Breast epithelium (tissue), 3 donors: ENCODE data around the gene CDH26.

Experiments used
- POLR2A ChIP-seq: fragments of 450-650 bp; IDR thresholded peaks from one replicate; pipeline ENCODE4 v1.6.1; 2016; ENCODE audit warnings: antibody characterized with exemption, mild to moderate bottlenecking, moderate library complexity
- TF ChIP-seq, protein P1 (sequence below), 3 donors: fragments of 450-650 bp; IDR thresholded peaks; one replicate each; pipeline ENCODE4 v1.5.1; 2016 to 2017; ENCODE audit warnings: antibody characterized with exemption in 3 of 3, mild to moderate bottlenecking in 3 of 3, moderate library complexity in 3 of 3

DNA sequence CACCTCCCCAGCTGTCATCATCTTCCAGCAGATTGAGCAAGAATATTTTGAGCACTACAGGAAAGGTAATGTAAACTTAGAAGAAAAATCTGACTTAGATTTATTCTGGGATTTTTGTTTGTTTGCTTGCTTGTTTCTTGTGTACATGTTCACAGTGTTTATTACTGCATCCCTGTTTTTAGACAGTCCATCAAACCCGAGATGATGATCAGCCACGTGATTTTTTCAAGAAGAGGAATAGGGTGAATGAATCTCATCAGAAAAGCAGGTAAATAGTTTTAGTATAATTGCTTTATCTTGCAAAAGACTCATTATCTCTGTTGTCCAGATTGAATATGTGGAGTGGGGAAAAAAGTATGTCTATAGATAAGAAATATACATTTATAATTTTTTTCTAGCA lies 16.0 kb upstream of the CDH26 start:
- no peak for TF ChIP-seq POLR2A
- TF ChIP-seq, protein P1, sequence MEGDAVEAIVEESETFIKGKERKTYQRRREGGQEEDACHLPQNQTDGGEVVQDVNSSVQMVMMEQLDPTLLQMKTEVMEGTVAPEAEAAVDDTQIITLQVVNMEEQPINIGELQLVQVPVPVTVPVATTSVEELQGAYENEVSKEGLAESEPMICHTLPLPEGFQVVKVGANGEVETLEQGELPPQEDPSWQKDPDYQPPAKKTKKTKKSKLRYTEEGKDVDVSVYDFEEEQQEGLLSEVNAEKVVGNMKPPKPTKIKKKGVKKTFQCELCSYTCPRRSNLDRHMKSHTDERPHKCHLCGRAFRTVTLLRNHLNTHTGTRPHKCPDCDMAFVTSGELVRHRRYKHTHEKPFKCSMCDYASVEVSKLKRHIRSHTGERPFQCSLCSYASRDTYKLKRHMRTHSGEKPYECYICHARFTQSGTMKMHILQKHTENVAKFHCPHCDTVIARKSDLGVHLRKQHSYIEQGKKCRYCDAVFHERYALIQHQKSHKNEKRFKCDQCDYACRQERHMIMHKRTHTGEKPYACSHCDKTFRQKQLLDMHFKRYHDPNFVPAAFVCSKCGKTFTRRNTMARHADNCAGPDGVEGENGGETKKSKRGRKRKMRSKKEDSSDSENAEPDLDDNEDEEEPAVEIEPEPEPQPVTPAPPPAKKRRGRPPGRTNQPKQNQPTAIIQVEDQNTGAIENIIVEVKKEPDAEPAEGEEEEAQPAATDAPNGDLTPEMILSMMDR (IDR thresholded peaks at IDR 0.05), result no peak
